Natural killer cell (primary cell): ENCODE measurements around the gene GAB2. TPM values are rescaled to one million over a fixed set of nuclear protein-coding genes. Genes with fewer than 3 reads are reported as not detected.

Source experiments
- ATAC-seq, 3 donors: fragments of 150-1000 bp in 2 of 3; fragments of 200-7000 bp in 1 of 3; cut with Tn5 transposase; 1 replicate in 1 of 3; 2 replicates in 2 of 3; pipeline ENCODE4 v1.10.0; 2021; ENCODE audit warnings: mild to moderate bottlenecking in 2 of 3, moderate library complexity in 2 of 3
- DNase-seq, 2 donors: peaks; one replicate each; pipeline versions ENCODE4 v3.0.0 to v3.0.0-alpha.2; 2013 to 2021; ENCODE audit warnings: mixed read lengths in 1 of 2
- H3K27ac ChIP-seq: one replicate; pipeline ENCODE4 v1.5.1; 2013; ENCODE audit warnings: mild to moderate bottlenecking, low read length
- H3K27me3 ChIP-seq: one replicate; pipeline ENCODE4 v1.6.1; 2013; ENCODE audit warnings: low read length; ENCODE audit not compliant: control insufficient read depth, insufficient read depth
- H3K36me3 ChIP-seq: one replicate; pipeline ENCODE4 v1.6.1; 2013; ENCODE audit warnings: low read length; ENCODE audit not compliant: control insufficient read depth, insufficient read depth
- H3K4me1 ChIP-seq: one replicate; pipeline ENCODE4 v1.6.1; 2013; ENCODE audit warnings: low read length; ENCODE audit not compliant: control insufficient read depth, insufficient read depth
- H3K4me3 ChIP-seq: one replicate; pipeline ENCODE4 v1.5.1; 2013; ENCODE audit warnings: low read length
- H3K9me3 ChIP-seq: one replicate; pipeline ENCODE4 v1.6.1; 2013; ENCODE audit warnings: low read length; ENCODE audit not compliant: control insufficient read depth, insufficient read depth
- H3K27ac Mint-ChIP-seq, 2 donors: one replicate each; pipeline ENCODE4 v1.8.0; 2022; ENCODE audit warnings: mild to moderate bottlenecking in 2 of 2, mixed read lengths in 2 of 2, moderate library complexity in 1 of 2
- H3K27me3 Mint-ChIP-seq, 2 donors: one replicate each; pipeline ENCODE4 v1.8.0; 2022; ENCODE audit warnings: low read depth in 2 of 2, mixed read lengths in 2 of 2
- H3K36me3 Mint-ChIP-seq: one replicate; pipeline ENCODE4 v1.8.0; 2022; ENCODE audit warnings: mixed read lengths
- H3K4me1 Mint-ChIP-seq, 2 donors: one replicate each; pipeline ENCODE4 v1.8.0; 2022; ENCODE audit warnings: mixed read lengths in 2 of 2
- H3K4me3 Mint-ChIP-seq: one replicate; pipeline ENCODE4 v1.8.0; 2022; ENCODE audit warnings: mild to moderate bottlenecking, moderate library complexity, mixed read lengths
- H3K9me3 Mint-ChIP-seq, 2 donors: one replicate each; pipeline ENCODE4 v1.8.0; 2022; ENCODE audit warnings: mixed read lengths in 2 of 2
- WGBS: methylation state at CpG from one replicate; pipeline ENCODE4 v1.1.7; 2013; ENCODE audit warnings: missing lambda C conversion rate; ENCODE audit not compliant: insufficient coverage; 5-methylcytosine and 5-hydroxymethylcytosine counted together
- intact Hi-C: fragments of 100-400 bp; cut with micrococcal nuclease; formaldehyde crosslinking; loops from one replicate; pipeline ENCODE4 v1.14.2; 2022
- total RNA-seq, 4 donors: library from RNA; stranded (reverse); fragments of 120-200 nt in 1 of 4; gene quantifications; one replicate each; pipeline versions ENCODE4 v1.2.3 to v1.2.4, GENCODE V29; 2013 to 2022
- TF ChIP-seq, protein P1 (sequence below): fragments of 200-600 bp; IDR thresholded peaks from one replicate; pipeline ENCODE4 v1.8.0; 2022; ENCODE audit warnings: antibody characterized with exemption

The GAB2 gene
- total RNA-seq, 3 donors from 2014 or later (not counting 1 experiment from before 2014, with no cell fraction given), result 4.3 to 58.4 (median 8.1) TPM

DNA sequence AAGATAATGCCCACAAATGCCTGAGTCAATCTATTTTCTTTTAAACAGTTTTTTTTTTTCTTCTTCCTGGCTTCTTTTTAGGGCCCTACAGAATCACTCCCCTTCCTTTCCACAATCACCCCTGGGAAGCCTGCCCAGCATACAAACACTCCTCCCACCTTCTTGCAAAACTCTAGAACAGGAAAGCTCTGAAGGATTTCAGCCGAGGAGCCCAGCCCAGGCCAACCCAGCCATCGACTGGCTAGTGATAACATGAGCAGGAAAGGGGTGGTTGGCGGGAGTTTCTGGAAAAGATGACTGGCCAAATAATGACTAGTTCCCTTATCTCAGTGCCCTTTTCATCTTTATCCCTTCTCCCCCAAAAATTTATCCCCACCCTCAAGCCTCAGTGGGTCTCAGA is 160.7 kb downstream of the GAB2 start:
- Histone ChIP-seq H3K27me3 (no peaks in the 10 kb centered on the region), H3K27ac (no peak overlapping the region), H3K9me3 (no peaks in the 10 kb centered on the region), H3K36me3 (no peaks in the 10 kb centered on the region), H3K4me1 (no peaks in the 10 kb centered on the region), H3K4me3 (no peak overlapping the region)
- no peaks in the 10 kb centered on the region for H3K4me1 Mint-ChIP-seq
- no peaks in the 10 kb centered on the region for H3K27me3 Mint-ChIP-seq
- ATAC-seq (no peak), DNase-seq (no peak)
- no peaks in the 10 kb centered on the region for H3K9me3 Mint-ChIP-seq
- 60% methylated on average over 3 of the region's 3 CpGs for WGBS
- no peaks in the 10 kb centered on the region for H3K36me3 Mint-ChIP-seq
- H3K4me3 Mint-ChIP-seq, result no peak overlapping the region
- no peak overlapping the region for H3K27ac Mint-ChIP-seq
- TF ChIP-seq, protein P1, sequence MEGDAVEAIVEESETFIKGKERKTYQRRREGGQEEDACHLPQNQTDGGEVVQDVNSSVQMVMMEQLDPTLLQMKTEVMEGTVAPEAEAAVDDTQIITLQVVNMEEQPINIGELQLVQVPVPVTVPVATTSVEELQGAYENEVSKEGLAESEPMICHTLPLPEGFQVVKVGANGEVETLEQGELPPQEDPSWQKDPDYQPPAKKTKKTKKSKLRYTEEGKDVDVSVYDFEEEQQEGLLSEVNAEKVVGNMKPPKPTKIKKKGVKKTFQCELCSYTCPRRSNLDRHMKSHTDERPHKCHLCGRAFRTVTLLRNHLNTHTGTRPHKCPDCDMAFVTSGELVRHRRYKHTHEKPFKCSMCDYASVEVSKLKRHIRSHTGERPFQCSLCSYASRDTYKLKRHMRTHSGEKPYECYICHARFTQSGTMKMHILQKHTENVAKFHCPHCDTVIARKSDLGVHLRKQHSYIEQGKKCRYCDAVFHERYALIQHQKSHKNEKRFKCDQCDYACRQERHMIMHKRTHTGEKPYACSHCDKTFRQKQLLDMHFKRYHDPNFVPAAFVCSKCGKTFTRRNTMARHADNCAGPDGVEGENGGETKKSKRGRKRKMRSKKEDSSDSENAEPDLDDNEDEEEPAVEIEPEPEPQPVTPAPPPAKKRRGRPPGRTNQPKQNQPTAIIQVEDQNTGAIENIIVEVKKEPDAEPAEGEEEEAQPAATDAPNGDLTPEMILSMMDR, result no peak
- intact Hi-C loops, result no loop called here

DNA sequence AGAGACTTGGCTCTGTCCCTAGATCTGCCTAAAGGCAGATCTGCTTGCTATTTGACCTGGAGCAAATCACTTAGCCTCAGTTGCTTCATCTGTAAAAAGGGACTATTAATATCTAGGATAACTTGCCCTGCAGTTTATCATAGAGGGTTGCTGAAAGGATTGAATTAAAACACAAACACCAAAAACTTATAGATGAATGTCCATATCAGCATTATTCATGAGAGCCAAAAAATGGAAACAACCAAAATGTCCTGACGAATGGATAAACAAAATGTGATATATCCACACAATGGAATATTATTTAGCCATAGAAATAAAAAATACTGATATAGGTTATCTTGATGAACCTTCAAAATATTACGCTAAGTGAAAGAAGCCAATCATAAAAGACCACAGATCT is 161.7 kb downstream of the GAB2 start:
- Histone ChIP-seq H3K27me3 (no peaks in the 10 kb centered on the region), H3K4me3 (no peak overlapping the region), H3K9me3 (no peaks in the 10 kb centered on the region), H3K27ac (no peak overlapping the region), H3K4me1 (no peaks in the 10 kb centered on the region), H3K36me3 (no peaks in the 10 kb centered on the region)
- intact Hi-C loops, result no loop called here
- TF ChIP-seq, protein P1, result no peak
- Mint-ChIP-seq H3K4me1 (no peaks in the 10 kb centered on the region), H3K4me3 (no peak overlapping the region), H3K27me3 (no peaks in the 10 kb centered on the region), H3K9me3 (no peaks in the 10 kb centered on the region), H3K36me3 (no peaks in the 10 kb centered on the region), H3K27ac (no peak overlapping the region)
- ATAC-seq (no peak), DNase-seq (no peak)
- WGBS, result 100% methylated on average over 1 of the region's 2 CpGs

DNA sequence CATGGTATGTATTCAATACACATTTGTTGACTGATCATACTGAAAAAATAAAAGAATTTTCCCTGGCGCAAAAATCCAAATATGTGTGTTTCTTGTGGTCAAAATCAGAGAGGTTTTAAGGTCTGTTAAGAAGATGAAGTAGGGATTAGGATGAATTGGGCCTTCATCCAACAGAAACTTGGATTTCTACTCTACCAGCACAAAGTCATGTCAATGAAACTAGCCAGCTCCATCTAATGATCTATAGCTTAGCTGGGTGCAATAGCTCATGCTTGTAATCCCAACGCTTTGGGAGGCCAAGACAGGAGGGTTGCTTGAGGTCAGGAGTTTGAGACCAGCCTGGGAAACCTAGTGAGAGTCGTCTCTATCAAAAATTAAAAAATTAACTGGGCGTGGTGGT is 163.4 kb downstream of the GAB2 start:
- no peak overlapping the region for H3K27ac ChIP-seq
- no peaks in the 10 kb centered on the region for H3K9me3 ChIP-seq
- DNase-seq (no peak), ATAC-seq (no peak)
- Mint-ChIP-seq H3K27me3 (no peaks in the 10 kb centered on the region), H3K9me3 (no peaks in the 10 kb centered on the region), H3K27ac (no peak overlapping the region), H3K4me1 (no peaks in the 10 kb centered on the region), H3K36me3 (no peaks in the 10 kb centered on the region), H3K4me3 (no peak overlapping the region)
- no peaks in the 10 kb centered on the region for H3K36me3 ChIP-seq
- no peaks in the 10 kb centered on the region for H3K27me3 ChIP-seq
- 97% methylated on average over 3 of the region's 4 CpGs for WGBS
- TF ChIP-seq, protein P1, result no peak
- H3K4me1 ChIP-seq, result no peaks in the 10 kb centered on the region
- H3K4me3 ChIP-seq, result no peak overlapping the region
- intact Hi-C loops, result no loop called here

DNA sequence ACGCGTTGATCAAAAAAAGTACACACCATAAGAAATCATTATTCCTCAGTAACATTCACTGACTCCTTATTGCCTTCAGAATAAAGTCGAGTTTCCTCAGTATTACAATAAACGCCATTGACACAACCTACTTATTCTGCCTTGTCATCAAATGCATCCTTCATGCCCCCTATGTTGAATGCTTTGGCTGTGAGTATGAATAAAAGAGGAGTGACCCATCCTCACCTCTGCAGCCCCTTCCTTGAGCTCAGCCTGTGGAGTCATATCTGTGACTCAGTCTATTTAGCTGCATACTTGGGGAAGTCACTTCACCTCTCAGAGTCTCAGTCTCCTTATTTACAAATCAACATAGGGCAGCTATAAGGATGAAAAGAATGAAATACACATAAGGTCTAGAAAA is 163.8 kb downstream of the GAB2 start:
- H3K27ac Mint-ChIP-seq, result no peak overlapping the region
- H3K4me3 ChIP-seq, result no peak overlapping the region
- H3K4me1 Mint-ChIP-seq, result no peaks in the 10 kb centered on the region
- H3K4me3 Mint-ChIP-seq, result no peak overlapping the region
- intact Hi-C loops, result no loop called here
- no peak overlapping the region for H3K27ac ChIP-seq
- no peak for DNase-seq
- H3K36me3 ChIP-seq, result no peaks in the 10 kb centered on the region
- 96% methylated on average over 3 of the region's 4 CpGs for WGBS
- no peaks in the 10 kb centered on the region for H3K9me3 Mint-ChIP-seq
- H3K27me3 Mint-ChIP-seq, result no peaks in the 10 kb centered on the region
- H3K27me3 ChIP-seq, result no peaks in the 10 kb centered on the region
- H3K4me1 ChIP-seq, result no peaks in the 10 kb centered on the region
- ATAC-seq, result no peak
- H3K9me3 ChIP-seq, result no peaks in the 10 kb centered on the region
- TF ChIP-seq, protein P1, result no peak
- H3K36me3 Mint-ChIP-seq, result no peaks in the 10 kb centered on the region
